ENCODE results near the gene MAPK8IP2.

GRCh38 chr22:50610041-50610451 is 9.5 kb downstream of the MAPK8IP2 start:
- TF ChIP-seq ZNF274 (IDR thresholded peaks at IDR 0.05; ENCODE audit: low read depth, low read length) (no peak), YY1 (IDR thresholded peaks at IDR 0.05; ENCODE audit: insufficient read depth, insufficient read length) (no peak), SUZ12 (IDR thresholded peaks at IDR 0.05; ENCODE audit: extremely low read depth, insufficient read depth, insufficient read length) (no peak)
